Tibial artery (tissue), 4 donors: ENCODE measurements around the gene HDAC4.

Experiments used
- DNase-seq, 2 donors: peaks; one replicate each; pipeline ENCODE4 v3.0.0-alpha.2; 2019
- H3K27ac ChIP-seq, 2 donors: fragments of 200-600 bp; sonication (generic) in 1 of 2; 1 replicate in 1 of 2; 2 replicates in 1 of 2; pipeline ENCODE4 v1.5.1; 2018 to 2019; ENCODE audit warnings: mild to moderate bottlenecking in 1 of 2
- H3K27me3 ChIP-seq, 2 donors: fragments of 200-600 bp; sonication (generic) in 1 of 2; one replicate each; pipeline versions ENCODE4 v1.5.1 to v1.6.0; 2016 to 2019
- H3K36me3 ChIP-seq, 3 donors: fragments of 200-600 bp; sonication (generic) in 2 of 3; one replicate each; pipeline ENCODE4 v1.5.1; 2016 to 2019; ENCODE audit warnings: mild to moderate bottlenecking in 2 of 3
- H3K4me1 ChIP-seq, 4 donors: fragments of 200-600 bp; sonication (generic) in 2 of 4; 1 replicate in 3 of 4; 2 replicates in 1 of 4; pipeline ENCODE4 v1.5.1; 2016 to 2019
- H3K4me3 ChIP-seq, 2 donors: fragments of 200-600 bp; sonication (generic) in 1 of 2; 1 replicate in 1 of 2; 2 replicates in 1 of 2; pipeline ENCODE4 v1.5.1; 2018 to 2019; ENCODE audit warnings: mild to moderate bottlenecking in 2 of 2
- H3K9me3 ChIP-seq, 3 donors: fragments of 200-600 bp; sonication (generic) in 1 of 3; one replicate each; pipeline ENCODE4 v1.5.1; 2016 to 2019
- CTCF ChIP-seq, 2 experiments: fragments of 200-600 bp in 1 of 2; fragments of 450-650 bp in 1 of 2; IDR thresholded peaks; one replicate each; pipeline ENCODE4 v1.5.1; 2017 to 2019; ENCODE audit warnings: antibody characterized with exemption in 2 of 2, mild to moderate bottlenecking in 1 of 2, moderate library complexity in 1 of 2
- intact Hi-C: fragments of 100-400 bp; cut with DNase I; formaldehyde crosslinking; loops from one replicate; pipeline ENCODE4 v1.15.0; 2023; ENCODE audit warnings: low total_unique reads

Gene HDAC4

GRCh38 chr2:239050252-239050649 lies 350.6 kb downstream of the HDAC4 start:
- Histone ChIP-seq H3K27ac (no peak overlapping the region), H3K27me3 (no peaks in the 10 kb centered on the region), H3K36me3 (peaks cover 33 to 52% (median 51%) of the 10 kb centered on the region in 3 donors), H3K4me1 (no peaks in the 10 kb centered on the region), H3K9me3 (peaks cover 0 to 17% (median 14%) of the 10 kb centered on the region in 3 donors), H3K4me3 (no peak overlapping the region)
- no peak for DNase-seq
- intact Hi-C loops, result no loop called here
- no peak for TF ChIP-seq CTCF (IDR thresholded peaks at IDR 0.05)

- H3K9me3 ChIP-seq, result peaks cover 0 to 17% (median 14%) of the 10 kb centered on the region in 3 donors
- H3K27ac ChIP-seq, result no peak overlapping the region
- intact Hi-C loops, result loop anchor here (10.0 kb wide), 1 partner anchor 345 kb away; no protein-coding TSS in a partner anchor
- H3K27me3 ChIP-seq, result no peaks in the 10 kb centered on the region
- no peak for TF ChIP-seq CTCF (IDR thresholded peaks at IDR 0.05)
- no peak overlapping the region for H3K4me3 ChIP-seq
- peaks cover 33 to 46% (median 45%) of the 10 kb centered on the region in 3 donors for H3K36me3 ChIP-seq
- no peaks in the 10 kb centered on the region for H3K4me1 ChIP-seq
- no peak for DNase-seq
Measured at GRCh38 chr2:239049421-239050251, 351.2 kb downstream of the HDAC4 start.

GRCh38 chr2:239048736-239049135 lies 352.1 kb downstream of the HDAC4 start:
- peaks cover 30 to 37% (median 36%) of the 10 kb centered on the region in 3 donors for H3K36me3 ChIP-seq

GRCh38 chr2:239047861-239048260 lies 353.0 kb downstream of the HDAC4 start:
- no peak for DNase-seq
- intact Hi-C loops, result loop anchor here (10.0 kb wide), 1 partner anchor 347 kb away; no protein-coding TSS in a partner anchor
- no peak overlapping the region for H3K27ac ChIP-seq

More at GRCh38 chr2:239048736-239049135, 352.1 kb downstream of the HDAC4 start:
- no peaks in the 10 kb centered on the region for H3K4me1 ChIP-seq
- no peaks in the 10 kb centered on the region for H3K27me3 ChIP-seq
- H3K9me3 ChIP-seq, result peaks cover 0 to 17% (median 14%) of the 10 kb centered on the region in 3 donors
- intact Hi-C loops, result loop anchor here (10.0 kb wide), 1 partner anchor 346 kb away; no protein-coding TSS in a partner anchor
- H3K27ac ChIP-seq, result no peak overlapping the region
- no peak overlapping the region for H3K4me3 ChIP-seq
- no peak for TF ChIP-seq CTCF (IDR thresholded peaks at IDR 0.05)
- no peak for DNase-seq

GRCh38 chr2:239047420-239047819 lies 353.4 kb downstream of the HDAC4 start:
- Histone ChIP-seq H3K36me3 (peaks cover 17 to 23% (median 23%) of the 10 kb centered on the region in 3 donors), H3K27ac (no peak overlapping the region), H3K4me3 (no peak overlapping the region), H3K9me3 (peaks cover 0 to 17% (median 14%) of the 10 kb centered on the region in 3 donors), H3K4me1 (no peaks in the 10 kb centered on the region), H3K27me3 (no peaks in the 10 kb centered on the region)
- DNase-seq, result no peak
- no peak for TF ChIP-seq CTCF (IDR thresholded peaks at IDR 0.05)
- intact Hi-C loops, result loop anchor here (10.0 kb wide), 1 partner anchor 347 kb away; no protein-coding TSS in a partner anchor

More at GRCh38 chr2:239047861-239048260, 353.0 kb downstream of the HDAC4 start:
- Histone ChIP-seq H3K9me3 (peaks cover 0 to 17% (median 14%) of the 10 kb centered on the region in 3 donors), H3K36me3 (peaks cover 21 to 28% (median 28%) of the 10 kb centered on the region in 3 donors), H3K4me3 (no peak overlapping the region), H3K27me3 (no peaks in the 10 kb centered on the region), H3K4me1 (no peaks in the 10 kb centered on the region)
- no peak for TF ChIP-seq CTCF (IDR thresholded peaks at IDR 0.05)
